Vagina (tissue), 2 donors: ENCODE data around the gene PTMA.

Source experiments
- POLR2AphosphoS5 ChIP-seq, 2 donors: sonication (generic); formaldehyde crosslinking; IDR thresholded peaks; one replicate each; pipeline ENCODE4 v1.9.0; 2017; ENCODE audit warnings: antibody characterized with exemption in 2 of 2, mild to moderate bottlenecking in 2 of 2, low read depth in 1 of 2; ENCODE audit not compliant: insufficient read depth in 1 of 2
- TF ChIP-seq, protein P1 (sequence below), 3 experiments: fragments of 450-650 bp in 2 of 3; fragments of 200-600 bp in 1 of 3; sonication (generic) in 1 of 3; IDR thresholded peaks; one replicate each; pipeline ENCODE4 v1.5.1; 2017 to 2019; ENCODE audit warnings: antibody characterized with exemption in 3 of 3, mild to moderate bottlenecking in 2 of 3, moderate library complexity in 2 of 3

DNA sequence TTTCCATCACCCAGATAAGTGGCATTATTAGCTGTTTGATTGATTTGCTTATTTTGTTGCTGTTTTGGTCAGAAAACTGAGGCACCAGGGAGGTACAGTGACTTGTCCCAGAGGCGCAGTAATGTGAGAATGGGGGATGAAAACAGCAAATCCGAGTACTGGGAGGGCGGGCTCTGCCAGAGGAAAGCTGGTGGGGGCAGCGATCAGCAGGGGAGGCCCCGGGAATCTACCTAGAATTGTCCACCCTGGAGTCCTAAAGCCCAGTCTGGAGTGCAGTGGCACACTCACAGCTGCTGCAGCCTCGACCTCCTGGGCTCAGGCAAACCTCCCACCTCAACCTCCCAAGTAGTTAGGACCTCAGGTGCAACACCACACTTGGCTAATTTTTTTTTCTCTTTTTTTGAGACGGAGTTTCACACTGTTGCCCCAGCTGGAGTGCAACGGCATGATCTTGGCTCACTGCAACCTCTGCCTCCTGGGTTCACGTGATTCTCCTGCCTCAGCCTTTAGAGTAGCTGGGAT lies 17.0 kb upstream of the PTMA start:
- TF ChIP-seq, protein P1, sequence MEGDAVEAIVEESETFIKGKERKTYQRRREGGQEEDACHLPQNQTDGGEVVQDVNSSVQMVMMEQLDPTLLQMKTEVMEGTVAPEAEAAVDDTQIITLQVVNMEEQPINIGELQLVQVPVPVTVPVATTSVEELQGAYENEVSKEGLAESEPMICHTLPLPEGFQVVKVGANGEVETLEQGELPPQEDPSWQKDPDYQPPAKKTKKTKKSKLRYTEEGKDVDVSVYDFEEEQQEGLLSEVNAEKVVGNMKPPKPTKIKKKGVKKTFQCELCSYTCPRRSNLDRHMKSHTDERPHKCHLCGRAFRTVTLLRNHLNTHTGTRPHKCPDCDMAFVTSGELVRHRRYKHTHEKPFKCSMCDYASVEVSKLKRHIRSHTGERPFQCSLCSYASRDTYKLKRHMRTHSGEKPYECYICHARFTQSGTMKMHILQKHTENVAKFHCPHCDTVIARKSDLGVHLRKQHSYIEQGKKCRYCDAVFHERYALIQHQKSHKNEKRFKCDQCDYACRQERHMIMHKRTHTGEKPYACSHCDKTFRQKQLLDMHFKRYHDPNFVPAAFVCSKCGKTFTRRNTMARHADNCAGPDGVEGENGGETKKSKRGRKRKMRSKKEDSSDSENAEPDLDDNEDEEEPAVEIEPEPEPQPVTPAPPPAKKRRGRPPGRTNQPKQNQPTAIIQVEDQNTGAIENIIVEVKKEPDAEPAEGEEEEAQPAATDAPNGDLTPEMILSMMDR (IDR thresholded peaks at IDR 0.05), result no peak
- no peak for TF ChIP-seq POLR2AphosphoS5 (IDR thresholded peaks at IDR 0.05; ENCODE audit: insufficient read depth in 1 of 2, low read depth in 1 of 2)
